ENCODE measurements around the gene LCN2. TPM values are rescaled to one million over a fixed set of nuclear protein-coding genes. Genes with fewer than 3 reads are reported as not detected.
"Not testable (repeated sequence)": the region's sequence is repeated elsewhere in the genome, so short reads cannot be mapped to it uniquely, and the experiment has no call there.

LCN2 gene
- total and polyA plus RNA-seq, 9 of the 15 experiments (the other 6 are each of a cell fraction or from before 2014, with no cell fraction given): 0.10 to 1.2 (median 0.44) TPM; not detected in 1

- ATAC-seq; H3K27ac ChIP-seq (ENCODE audit: extremely low read depth, low read depth, low read length); FAIRE-seq; H2AFZ ChIP-seq (ENCODE audit: low read depth, low read length); H3K9ac ChIP-seq (ENCODE audit: insufficient read depth in 1 of 2, low read depth in 2 of 2, low read length in 2 of 2); CTCF ChIA-PET (ENCODE audit: low intra/inter-chr PET ratio); H3K27me3 ChIP-seq (ENCODE audit: control insufficient read depth in 2 of 2, insufficient read depth in 2 of 2, low read length in 2 of 2); BruUV-seq (replicated peaks); in situ Hi-C loops (cut with MboI); H3K9me3 ChIP-seq (replicated peaks; ENCODE audit: control insufficient read depth, insufficient read depth, low read depth, low read length); H3K4me2 ChIP-seq (ENCODE audit: insufficient read depth, low read length); H4K20me1 ChIP-seq (replicated peaks; ENCODE audit: control insufficient read depth, insufficient read depth, low read length); H3K4me3 ChIP-seq; DNase-seq (ENCODE audit: extremely low read depth in 1 of 4, low spot score in 3 of 4); H3K9me1 ChIP-seq (ENCODE audit: control insufficient read depth, insufficient read depth, low read length); TF ChIP-seq ATF1 (CRISPR knock-in tag; IDR thresholded peaks at IDR 0.05); CREB1 (IDR thresholded peaks at IDR 0.05): not testable (repeated sequence)
- POLR2A ChIA-PET: interaction anchor here (1.3 kb wide), 1 partner anchor 20 kb away, joined by 4 read pairs; no protein-coding TSS in a partner anchor
- peaks cover 11% of the 10 kb centered on the region for H3K36me3 ChIP-seq (ENCODE audit: control insufficient read depth, insufficient read depth, low read length)
- peaks cover 10 to 36% of the 10 kb centered on the region in 2 experiments for H3K4me1 ChIP-seq (replicated peaks in 1 of 2; ENCODE audit: control insufficient read depth in 2 of 2, insufficient read depth in 2 of 2, low read length in 2 of 2)
- intact Hi-C loops (cut with micrococcal nuclease): loop anchor here (5.0 to 10.0 kb wide), 3 partner anchors 65 to 282 kb away; partner anchors contain the start of genes CIZ1, GOLGA2 and SWI5
- TF ChIP-seq ATF1 (tag; IDR thresholded peaks at IDR 0.05) (peak; percentile 71), CREB1 (CRISPR knock-in tag; IDR thresholded peaks at IDR 0.05) (peak; percentile 49; the same call in 1 of the 2 replicates), RAD21 (CRISPR knock-in tag; conservative IDR thresholded peaks at IDR 0.05 in 1 of 2, IDR thresholded peaks at IDR 0.05 in 1 of 2) (peak; percentile 14 to 34; a peak in 1 of 4 replicates), L3MBTL2 (IDR thresholded peaks at IDR 0.05) (0 out of 2 replicates have a peak, but pooled peaks have one; percentile 16), CREM (IDR thresholded peaks at IDR 0.05; ENCODE audit: low read depth) (peak; percentile 44)
- H3K79me2 ChIP-seq (ENCODE audit: control insufficient read depth, insufficient read depth, low read length): peaks cover 28% of the 10 kb centered on the region
- 17% methylated on average over 9 of the region's 12 CpGs for WGBS (ENCODE audit: insufficient coverage, low coverage, missing lambda C conversion rate)
Observed at GRCh38 chr9:128129976-128130590, 19.2 kb upstream of the LCN2 start.

GRCh38 chr9:128130651-128131050 lies 18.6 kb upstream of the LCN2 start:
- intact Hi-C loops (cut with micrococcal nuclease); H3K9me1 ChIP-seq (ENCODE audit: control insufficient read depth, insufficient read depth, low read length); FAIRE-seq; H3K9ac ChIP-seq (ENCODE audit: insufficient read depth in 1 of 2, low read depth in 2 of 2, low read length in 2 of 2); H3K4me3 ChIP-seq; H2AFZ ChIP-seq (ENCODE audit: low read depth, low read length); H4K20me1 ChIP-seq (replicated peaks; ENCODE audit: control insufficient read depth, insufficient read depth, low read length); POLR2A ChIA-PET; H3K36me3 ChIP-seq (ENCODE audit: control insufficient read depth, insufficient read depth, low read length); DNase-seq (ENCODE audit: extremely low read depth in 1 of 4, low spot score in 3 of 4); H3K27me3 ChIP-seq (ENCODE audit: control insufficient read depth in 2 of 2, insufficient read depth in 2 of 2, low read length in 2 of 2); H3K9me3 ChIP-seq (replicated peaks; ENCODE audit: control insufficient read depth, insufficient read depth, low read depth, low read length); CTCF ChIA-PET (ENCODE audit: low intra/inter-chr PET ratio); BruUV-seq (replicated peaks); H3K4me2 ChIP-seq (ENCODE audit: insufficient read depth, low read length); ATAC-seq; H3K27ac ChIP-seq (ENCODE audit: extremely low read depth, low read depth, low read length); in situ Hi-C loops (cut with MboI): not testable (repeated sequence)
- 49% methylated on average over 7 of the region's 7 CpGs for WGBS (ENCODE audit: insufficient coverage, low coverage, missing lambda C conversion rate)
- H3K4me1 ChIP-seq (replicated peaks in 1 of 2; ENCODE audit: control insufficient read depth in 2 of 2, insufficient read depth in 2 of 2, low read length in 2 of 2): peaks cover 6 to 30% of the 10 kb centered on the region in 2 experiments
- H3K79me2 ChIP-seq (ENCODE audit: control insufficient read depth, insufficient read depth, low read length): peaks cover 23% of the 10 kb centered on the region

DNA sequence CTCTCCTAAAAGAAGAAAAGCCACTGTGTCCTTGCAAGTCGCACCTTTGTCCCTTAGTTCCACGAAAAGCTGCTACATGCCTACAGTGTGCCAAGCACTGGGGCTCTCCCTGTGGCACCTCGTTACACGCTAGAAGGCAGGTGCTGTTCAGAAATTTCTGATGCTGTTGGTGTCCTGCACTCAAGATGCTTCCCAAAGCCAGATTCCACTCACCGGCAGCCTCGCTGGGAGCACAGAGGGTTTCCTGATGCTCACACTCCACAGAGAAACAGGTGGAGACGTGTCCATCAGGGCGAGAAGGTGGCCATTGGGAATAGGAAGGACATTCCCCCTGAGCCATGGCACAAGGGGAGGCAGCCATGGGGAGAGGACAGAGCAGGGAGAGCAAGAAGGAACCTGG lies 17.9 kb upstream of the LCN2 start:
- POLR2A ChIA-PET; H3K27me3 ChIP-seq (ENCODE audit: control insufficient read depth in 2 of 2, insufficient read depth in 2 of 2, low read length in 2 of 2); H4K20me1 ChIP-seq (replicated peaks; ENCODE audit: control insufficient read depth, insufficient read depth, low read length); CTCF ChIA-PET (ENCODE audit: low intra/inter-chr PET ratio); H3K4me3 ChIP-seq; H3K27ac ChIP-seq (ENCODE audit: extremely low read depth, low read depth, low read length); H2AFZ ChIP-seq (ENCODE audit: low read depth, low read length); H3K9me3 ChIP-seq (replicated peaks; ENCODE audit: control insufficient read depth, insufficient read depth, low read depth, low read length); FAIRE-seq; intact Hi-C loops (cut with micrococcal nuclease); H3K4me2 ChIP-seq (ENCODE audit: insufficient read depth, low read length); in situ Hi-C loops (cut with MboI); BruUV-seq (replicated peaks); DNase-seq (ENCODE audit: extremely low read depth in 1 of 4, low spot score in 3 of 4); H3K36me3 ChIP-seq (ENCODE audit: control insufficient read depth, insufficient read depth, low read length); ATAC-seq; H3K9me1 ChIP-seq (ENCODE audit: control insufficient read depth, insufficient read depth, low read length): not testable (repeated sequence)
- H3K4me1 ChIP-seq (replicated peaks in 1 of 2; ENCODE audit: control insufficient read depth in 2 of 2, insufficient read depth in 2 of 2, low read length in 2 of 2): peaks cover 0 to 24% of the 10 kb centered on the region in 2 experiments; a peak in 2 of 5 replicates
- H3K79me2 ChIP-seq (ENCODE audit: control insufficient read depth, insufficient read depth, low read length): peaks cover 16% of the 10 kb centered on the region
- WGBS (ENCODE audit: insufficient coverage, low coverage, missing lambda C conversion rate): 9% methylated on average over 8 of the region's 8 CpGs
- peak overlapping the region in 1 of 2 experiments; percentile 52; a peak in 1 of 4 replicates for H3K9ac ChIP-seq (ENCODE audit: insufficient read depth in 1 of 2, low read depth in 2 of 2, low read length in 2 of 2)
